Tibial nerve (tissue), 4 donors: ENCODE data around the gene TSHZ1. TPM values are rescaled to one million over a fixed set of nuclear protein-coding genes. Genes with fewer than 3 reads are reported as not detected.
A peak's percentile ranks its signal among the peaks of the same experiment; 100 is the strongest.

Experiments
- DNase-seq, 2 donors: peaks; one replicate each; pipeline ENCODE4 v3.0.0-alpha.2; 2019; ENCODE audit warnings: low spot score in 2 of 2
- H3K27ac ChIP-seq, 4 donors: fragments of 200-600 bp; sonication (generic) in 3 of 4; one replicate each; pipeline ENCODE4 v1.5.1; 2017 to 2019; ENCODE audit warnings: mild to moderate bottlenecking in 1 of 4
- H3K27me3 ChIP-seq, 2 donors: fragments of 200-600 bp; sonication (generic) in 1 of 2; one replicate each; pipeline versions ENCODE4 v1.5.1 to v1.6.0; 2017 to 2019
- H3K36me3 ChIP-seq, 3 donors: fragments of 200-600 bp; sonication (generic); one replicate each; pipeline ENCODE4 v1.5.1; 2018 to 2019
- H3K4me1 ChIP-seq, 4 donors: fragments of 200-600 bp; sonication (generic) in 3 of 4; one replicate each; pipeline ENCODE4 v1.5.1; 2017 to 2019
- H3K4me3 ChIP-seq, 4 donors: fragments of 200-600 bp; sonication (generic) in 3 of 4; one replicate each; pipeline ENCODE4 v1.5.1; 2017 to 2019; ENCODE audit warnings: mild to moderate bottlenecking in 1 of 4, moderate library complexity in 1 of 4
- H3K9me3 ChIP-seq, 4 donors: fragments of 200-600 bp; sonication (generic) in 3 of 4; one replicate each; pipeline ENCODE4 v1.5.1; 2017 to 2019
- CTCF ChIP-seq, 5 experiments: fragments of 200-600 bp in 3 of 5; fragments of 450-650 bp in 2 of 5; sonication (generic) in 3 of 5; IDR thresholded peaks; one replicate each; pipeline ENCODE4 v1.5.1; 2016 to 2019; ENCODE audit warnings: antibody characterized with exemption in 5 of 5, mild to moderate bottlenecking in 3 of 5, moderate library complexity in 2 of 5
- EP300 ChIP-seq, 2 donors: sonication (generic); formaldehyde crosslinking; IDR thresholded peaks; one replicate each; pipeline ENCODE4 v1.6.1; 2017; ENCODE audit warnings: antibody characterized with exemption in 2 of 2, mild to moderate bottlenecking in 1 of 2
- POLR2A ChIP-seq, 2 donors: fragments of 450-650 bp; IDR thresholded peaks; one replicate each; pipeline ENCODE4 v1.6.1; 2017; ENCODE audit warnings: antibody characterized with exemption in 2 of 2, mild to moderate bottlenecking in 2 of 2, moderate library complexity in 2 of 2
- WGBS, 2 donors: methylation state at CpG; one replicate each; pipeline ENCODE4 v1.1.5; 2018; 5-methylcytosine and 5-hydroxymethylcytosine counted together
- total RNA-seq, 4 donors: library from RNA; depleted of rRNA; stranded (reverse); fragments of >200 nt; gene quantifications; one replicate each; pipeline ENCODE4 v1.1.0, GENCODE V29; 2016

TSHZ1 gene
- total RNA-seq, 4 donors from 2014 or later: 15.6 to 23.7 (median 18.3) TPM

- Histone ChIP-seq H3K4me1 (peaks cover 0 to 71% (median 36%) of the 10 kb centered on the region in 4 donors), H3K36me3 (peaks cover 0 to 5% (median 0%) of the 10 kb centered on the region in 3 donors), H3K9me3 (no peaks in the 10 kb centered on the region), H3K27ac (peak overlapping the region in 3 of 4 donors; percentile 65 to 97 (median 66)), H3K27me3 (no peaks in the 10 kb centered on the region), H3K4me3 (peak overlapping the region; percentile 27 to 54 (median 41))
- DNase-seq: no peak
- WGBS, 2 donors: 22 to 27% methylated on average over 12 to 35 of the region's 35 CpGs
- TF ChIP-seq EP300 (IDR thresholded peaks at IDR 0.05) (no peak), POLR2A (IDR thresholded peaks at IDR 0.05) (no peak), CTCF (IDR thresholded peaks at IDR 0.05) (no peak)
Observed at GRCh38 chr18:75204269-75204731, 6.3 kb upstream of the TSHZ1 start.

- TF ChIP-seq CTCF (IDR thresholded peaks at IDR 0.05) (no peak), EP300 (IDR thresholded peaks at IDR 0.05) (no peak), POLR2A (IDR thresholded peaks at IDR 0.05) (no peak)
- H3K27ac ChIP-seq: peak overlapping the region in 3 of 4 donors; percentile 65 to 97 (median 66)
- peak overlapping the region; percentile 27 to 54 (median 41) for H3K4me3 ChIP-seq
- peaks cover 0 to 5% (median 0%) of the 10 kb centered on the region in 3 donors for H3K36me3 ChIP-seq
- WGBS, 2 donors: 21 to 25% methylated on average over 67 to 70 of the region's 75 CpGs
- DNase-seq: no peak
- peaks cover 0 to 68% (median 35%) of the 10 kb centered on the region in 4 donors for H3K4me1 ChIP-seq
- H3K9me3 ChIP-seq: no peaks in the 10 kb centered on the region
- no peaks in the 10 kb centered on the region for H3K27me3 ChIP-seq
Observed at GRCh38 chr18:75204732-75205513, 5.7 kb upstream of the TSHZ1 start.

- Histone ChIP-seq H3K4me1 (peaks cover 0 to 72% (median 35%) of the 10 kb centered on the region in 4 donors), H3K27me3 (no peaks in the 10 kb centered on the region), H3K9me3 (no peaks in the 10 kb centered on the region), H3K4me3 (peak overlapping the region in 3 of 4 donors; percentile 40 to 54 (median 42)), H3K36me3 (no peaks in the 10 kb centered on the region), H3K27ac (peak overlapping the region in 2 of 4 donors; percentile 66 to 97)
- no peak for TF ChIP-seq EP300 (IDR thresholded peaks at IDR 0.05)
- no peak for TF ChIP-seq POLR2A (IDR thresholded peaks at IDR 0.05)
- TF ChIP-seq CTCF (IDR thresholded peaks at IDR 0.05): no peak
- DNase-seq: peak in 1 of 2 donors; percentile 56
- 74 to 78% methylated on average over 16 of the region's 16 CpGs for WGBS, 2 donors
Observed at GRCh38 chr18:75205514-75206132, 5.0 kb upstream of the TSHZ1 start.

GRCh38 chr18:75206452-75207309 lies 3.9 kb upstream of the TSHZ1 start:
- no peak for DNase-seq
- Histone ChIP-seq H3K4me3 (peak overlapping the region in 3 of 4 donors; percentile 11 to 87 (median 80)), H3K9me3 (no peaks in the 10 kb centered on the region), H3K27ac (peak overlapping the region; percentile 23 to 97 (median 94)), H3K4me1 (peaks cover 0 to 61% (median 35%) of the 10 kb centered on the region in 4 donors), H3K27me3 (no peaks in the 10 kb centered on the region), H3K36me3 (no peaks in the 10 kb centered on the region)
- no peak for TF ChIP-seq CTCF (IDR thresholded peaks at IDR 0.05)
- no peak for TF ChIP-seq POLR2A (IDR thresholded peaks at IDR 0.05)
- no peak for TF ChIP-seq EP300 (IDR thresholded peaks at IDR 0.05)
- WGBS, 2 donors: 67 to 75% methylated on average over 14 of the region's 14 CpGs
